ENCODE data around the gene NKX1-1. TPM values are rescaled to one million over a fixed set of nuclear protein-coding genes. Genes with fewer than 3 reads are reported as not detected.

NKX1-1 gene
- total RNA-seq, 1 experiment from 2014 or later, result not detected

GRCh38 chr4:1400191-1400805 is 5.9 kb downstream of the NKX1-1 start:
- Histone ChIP-seq H3K36me3 (ENCODE audit: control insufficient read depth, insufficient read depth, low read length) (no peaks in the 10 kb centered on the region), H3K27me3 (ENCODE audit: control insufficient read depth, insufficient read depth, low read length) (no peaks in the 10 kb centered on the region), H3K27ac (ENCODE audit: low read length) (no peak overlapping the region), H3K9me3 (ENCODE audit: control insufficient read depth, insufficient read depth, low read depth, low read length) (no peaks in the 10 kb centered on the region), H3K4me1 (ENCODE audit: control insufficient read depth, insufficient read depth, low read length) (no peaks in the 10 kb centered on the region), H3K4me3 (ENCODE audit: low read depth in 2 of 2, low read length in 2 of 2) (no peak overlapping the region)
- DNase-seq (ENCODE audit: low read depth, low spot score), result no peak
- TF ChIP-seq POLR2AphosphoS5 (IDR thresholded peaks at IDR 0.05; ENCODE audit: low read depth, low read length) (no peak), TCF7L2 (IDR thresholded peaks at IDR 0.05; ENCODE audit: low read depth, low read length) (no peak), SIN3A (IDR thresholded peaks at IDR 0.05; ENCODE audit: borderline replicate concordance, insufficient read depth, low read depth, low read length) (no peak)
- TF ChIP-seq, protein P1, sequence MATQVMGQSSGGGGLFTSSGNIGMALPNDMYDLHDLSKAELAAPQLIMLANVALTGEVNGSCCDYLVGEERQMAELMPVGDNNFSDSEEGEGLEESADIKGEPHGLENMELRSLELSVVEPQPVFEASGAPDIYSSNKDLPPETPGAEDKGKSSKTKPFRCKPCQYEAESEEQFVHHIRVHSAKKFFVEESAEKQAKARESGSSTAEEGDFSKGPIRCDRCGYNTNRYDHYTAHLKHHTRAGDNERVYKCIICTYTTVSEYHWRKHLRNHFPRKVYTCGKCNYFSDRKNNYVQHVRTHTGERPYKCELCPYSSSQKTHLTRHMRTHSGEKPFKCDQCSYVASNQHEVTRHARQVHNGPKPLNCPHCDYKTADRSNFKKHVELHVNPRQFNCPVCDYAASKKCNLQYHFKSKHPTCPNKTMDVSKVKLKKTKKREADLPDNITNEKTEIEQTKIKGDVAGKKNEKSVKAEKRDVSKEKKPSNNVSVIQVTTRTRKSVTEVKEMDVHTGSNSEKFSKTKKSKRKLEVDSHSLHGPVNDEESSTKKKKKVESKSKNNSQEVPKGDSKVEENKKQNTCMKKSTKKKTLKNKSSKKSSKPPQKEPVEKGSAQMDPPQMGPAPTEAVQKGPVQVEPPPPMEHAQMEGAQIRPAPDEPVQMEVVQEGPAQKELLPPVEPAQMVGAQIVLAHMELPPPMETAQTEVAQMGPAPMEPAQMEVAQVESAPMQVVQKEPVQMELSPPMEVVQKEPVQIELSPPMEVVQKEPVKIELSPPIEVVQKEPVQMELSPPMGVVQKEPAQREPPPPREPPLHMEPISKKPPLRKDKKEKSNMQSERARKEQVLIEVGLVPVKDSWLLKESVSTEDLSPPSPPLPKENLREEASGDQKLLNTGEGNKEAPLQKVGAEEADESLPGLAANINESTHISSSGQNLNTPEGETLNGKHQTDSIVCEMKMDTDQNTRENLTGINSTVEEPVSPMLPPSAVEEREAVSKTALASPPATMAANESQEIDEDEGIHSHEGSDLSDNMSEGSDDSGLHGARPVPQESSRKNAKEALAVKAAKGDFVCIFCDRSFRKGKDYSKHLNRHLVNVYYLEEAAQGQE (IDR thresholded peaks at IDR 0.05; ENCODE audit: insufficient read depth in 1 of 2, low read depth in 2 of 2, low read length in 1 of 2), result no peak
- intact Hi-C loops (cut with micrococcal nuclease; ENCODE audit: unreplicated experiment) (no loop called here), in situ Hi-C loops (cut with HindIII; ENCODE audit: low pct_unique_long_range_greater_than_20kb, low sequenced_read_pairs) (no loop called here)
- no peak for ATAC-seq
- BruUV-seq (replicated peaks), result no TSS peak
- ChIA-PET CTCF (interaction anchor here (0.6 kb wide), 1 partner anchor 779 kb away, joined by 4 read pairs; no protein-coding TSS in a partner anchor), POLR2A (no interaction called here)

GRCh38 chr4:1399508-1400190 is 6.6 kb downstream of the NKX1-1 start:
- DNase-seq (ENCODE audit: low read depth, low spot score) (no peak), ATAC-seq (peak; percentile 43; the same call in 1 of the 2 replicates)
- Histone ChIP-seq H3K4me1 (ENCODE audit: control insufficient read depth, insufficient read depth, low read length) (no peaks in the 10 kb centered on the region), H3K36me3 (ENCODE audit: control insufficient read depth, insufficient read depth, low read length) (no peaks in the 10 kb centered on the region), H3K27ac (ENCODE audit: low read length) (no peak overlapping the region), H3K4me3 (ENCODE audit: low read depth in 2 of 2, low read length in 2 of 2) (peak overlapping the region in 1 of 2 experiments; percentile 14; a peak in 1 of 4 replicates), H3K9me3 (ENCODE audit: control insufficient read depth, insufficient read depth, low read depth, low read length) (no peaks in the 10 kb centered on the region), H3K27me3 (ENCODE audit: control insufficient read depth, insufficient read depth, low read length) (no peaks in the 10 kb centered on the region)
- BruUV-seq (replicated peaks), result no TSS peak
- intact Hi-C loops (cut with micrococcal nuclease; ENCODE audit: unreplicated experiment) (no loop called here), in situ Hi-C loops (cut with HindIII; ENCODE audit: low pct_unique_long_range_greater_than_20kb, low sequenced_read_pairs) (no loop called here)
- ChIA-PET CTCF (no interaction called here), POLR2A (no interaction called here)
- TF ChIP-seq POLR2AphosphoS5 (IDR thresholded peaks at IDR 0.05; ENCODE audit: low read depth, low read length) (no peak), TCF7L2 (IDR thresholded peaks at IDR 0.05; ENCODE audit: low read depth, low read length) (no peak), SIN3A (IDR thresholded peaks at IDR 0.05; ENCODE audit: borderline replicate concordance, insufficient read depth, low read depth, low read length) (no peak)
- TF ChIP-seq, protein P2, sequence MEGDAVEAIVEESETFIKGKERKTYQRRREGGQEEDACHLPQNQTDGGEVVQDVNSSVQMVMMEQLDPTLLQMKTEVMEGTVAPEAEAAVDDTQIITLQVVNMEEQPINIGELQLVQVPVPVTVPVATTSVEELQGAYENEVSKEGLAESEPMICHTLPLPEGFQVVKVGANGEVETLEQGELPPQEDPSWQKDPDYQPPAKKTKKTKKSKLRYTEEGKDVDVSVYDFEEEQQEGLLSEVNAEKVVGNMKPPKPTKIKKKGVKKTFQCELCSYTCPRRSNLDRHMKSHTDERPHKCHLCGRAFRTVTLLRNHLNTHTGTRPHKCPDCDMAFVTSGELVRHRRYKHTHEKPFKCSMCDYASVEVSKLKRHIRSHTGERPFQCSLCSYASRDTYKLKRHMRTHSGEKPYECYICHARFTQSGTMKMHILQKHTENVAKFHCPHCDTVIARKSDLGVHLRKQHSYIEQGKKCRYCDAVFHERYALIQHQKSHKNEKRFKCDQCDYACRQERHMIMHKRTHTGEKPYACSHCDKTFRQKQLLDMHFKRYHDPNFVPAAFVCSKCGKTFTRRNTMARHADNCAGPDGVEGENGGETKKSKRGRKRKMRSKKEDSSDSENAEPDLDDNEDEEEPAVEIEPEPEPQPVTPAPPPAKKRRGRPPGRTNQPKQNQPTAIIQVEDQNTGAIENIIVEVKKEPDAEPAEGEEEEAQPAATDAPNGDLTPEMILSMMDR (IDR thresholded peaks at IDR 0.05), result no peak
- TF ChIP-seq, protein P1 (IDR thresholded peaks at IDR 0.05; ENCODE audit: insufficient read depth in 1 of 2, low read depth in 2 of 2, low read length in 1 of 2), result no peak
